ENCODE data around the gene MCF2.

The MCF2 gene

GRCh38 chrX:139585613-139586012, 122.4 kb downstream of the MCF2 start:
- no peak for DNase-seq (ENCODE audit: low spot score)

DNA sequence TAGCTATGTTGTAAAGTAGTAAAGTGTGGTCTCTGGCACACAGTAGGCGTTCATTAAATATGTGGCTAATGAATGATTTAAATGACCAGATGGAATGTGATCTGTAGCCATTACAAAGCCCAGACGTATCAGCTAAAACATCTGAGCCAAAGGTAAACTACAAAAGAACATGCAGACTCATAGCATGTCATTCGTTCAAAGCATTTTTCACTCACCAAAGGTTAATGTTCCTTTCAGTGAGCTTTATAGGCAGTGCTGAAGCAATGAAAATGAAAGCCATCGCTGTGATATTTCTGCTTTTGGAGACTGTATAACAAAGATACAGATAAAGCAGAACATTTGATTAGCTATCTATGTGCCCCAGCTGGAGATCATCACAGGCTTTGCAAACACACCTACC, 126.9 kb downstream of the MCF2 start:
- no peak for DNase-seq (ENCODE audit: low spot score)

DNA sequence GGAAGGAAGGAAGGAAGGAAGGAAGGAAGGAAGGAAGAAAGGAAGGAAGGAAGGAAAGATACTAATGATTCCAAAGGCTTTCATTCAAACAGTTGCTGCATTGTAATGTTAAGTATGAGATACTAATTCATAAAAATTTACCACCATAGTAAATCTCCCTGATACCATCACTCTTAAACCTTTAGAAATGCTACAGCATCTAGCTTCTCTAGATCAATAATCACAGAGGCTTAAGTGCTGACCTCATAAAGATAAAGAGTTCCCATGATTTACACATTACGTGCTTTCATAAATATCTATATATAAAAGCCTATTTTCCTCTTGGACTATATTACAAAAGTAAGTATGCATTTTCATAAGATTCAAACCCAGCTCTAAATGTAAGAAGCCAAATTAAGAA, 141.0 kb downstream of the MCF2 start:
- no peak for DNase-seq (ENCODE audit: low spot score)

GRCh38 chrX:139563251-139563650, 144.7 kb downstream of the MCF2 start:
- no peak for DNase-seq (ENCODE audit: low spot score)

DNA sequence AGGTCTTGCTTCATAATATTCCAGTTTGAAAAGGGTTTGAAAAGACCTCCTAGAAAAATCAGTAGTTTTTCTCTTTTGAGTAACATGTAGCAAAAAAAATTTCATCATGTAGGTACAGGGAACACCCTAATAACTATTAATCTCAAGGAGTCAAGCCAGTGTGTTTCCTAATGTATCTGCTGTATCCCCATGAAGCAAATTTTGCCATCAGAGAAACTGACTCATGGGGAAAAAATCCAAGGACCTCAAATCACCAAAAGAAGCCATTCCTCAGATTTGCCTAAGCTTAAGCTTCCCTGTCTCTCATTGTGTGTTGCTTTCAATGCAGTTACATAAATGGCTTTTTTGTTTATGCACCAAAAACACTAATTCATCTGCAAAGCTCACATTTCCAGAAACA, 147.7 kb downstream of the MCF2 start:
- DNase-seq (ENCODE audit: low spot score) = no peak

DNA sequence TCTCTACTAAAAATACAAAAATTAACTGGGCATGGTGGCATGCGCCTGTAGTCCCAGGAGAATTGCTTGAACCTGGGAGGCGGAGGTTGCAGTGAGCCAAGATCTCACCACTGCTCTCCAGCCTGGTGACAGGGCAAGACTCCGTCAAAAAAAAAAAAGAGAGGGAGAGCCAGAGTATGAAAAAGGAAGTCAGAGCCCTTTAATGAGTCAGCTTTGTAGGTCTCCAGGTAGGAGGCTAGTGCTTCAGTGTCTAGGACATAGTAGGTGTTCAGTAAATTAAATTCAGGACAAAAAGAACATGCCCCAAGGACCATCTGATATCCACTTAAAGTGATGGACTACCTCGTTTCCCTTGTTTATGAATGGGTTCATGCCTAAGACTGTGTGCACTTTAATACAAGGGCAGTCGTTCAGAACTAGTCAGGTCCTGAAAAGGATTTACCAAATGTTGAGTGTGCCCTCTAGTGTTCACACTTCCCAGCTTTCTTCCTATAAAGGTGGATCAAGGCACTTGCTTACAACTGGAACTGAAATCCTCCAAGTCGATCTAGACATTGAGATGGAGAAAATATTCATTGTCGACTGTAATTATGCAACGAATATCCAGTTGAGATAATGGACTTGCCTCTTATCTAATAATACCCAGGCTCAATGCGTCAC, 148.5 kb downstream of the MCF2 start:
- peak; percentile 14 for DNase-seq (ENCODE audit: low spot score)

GRCh38 chrX:139554991-139555675, 152.8 kb downstream of the MCF2 start:
- DNase-seq (ENCODE audit: low spot score) = no peak

- no peak for DNase-seq (ENCODE audit: low spot score)
Measured at GRCh38 chrX:139554376-139554775, 153.6 kb downstream of the MCF2 start.

GRCh38 chrX:139544591-139544990, 163.4 kb downstream of the MCF2 start:
- no peak for DNase-seq (ENCODE audit: low spot score)

DNA sequence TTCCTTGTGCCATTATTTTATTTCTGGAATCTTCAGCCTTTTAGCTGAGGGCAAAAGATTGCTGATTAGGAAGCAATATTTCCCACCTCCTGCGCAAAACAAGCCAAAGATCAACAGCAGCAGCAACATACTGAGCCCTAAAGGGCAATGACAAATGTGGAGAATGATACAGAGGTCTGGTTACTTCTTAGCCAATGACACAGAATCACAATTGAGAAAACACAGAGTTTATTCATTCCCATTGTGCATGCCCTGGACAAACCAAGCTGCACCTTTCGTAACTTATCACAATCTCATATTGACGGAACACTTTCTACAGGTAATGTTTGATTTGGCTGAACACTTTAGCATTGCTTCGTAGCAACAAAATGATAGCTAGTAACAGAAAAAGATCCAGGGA, 164.0 kb downstream of the MCF2 start:
- no peak for DNase-seq (ENCODE audit: low spot score)

GRCh38 chrX:139542652-139543051, 165.3 kb downstream of the MCF2 start:
- DNase-seq (ENCODE audit: low spot score) = no peak

DNA sequence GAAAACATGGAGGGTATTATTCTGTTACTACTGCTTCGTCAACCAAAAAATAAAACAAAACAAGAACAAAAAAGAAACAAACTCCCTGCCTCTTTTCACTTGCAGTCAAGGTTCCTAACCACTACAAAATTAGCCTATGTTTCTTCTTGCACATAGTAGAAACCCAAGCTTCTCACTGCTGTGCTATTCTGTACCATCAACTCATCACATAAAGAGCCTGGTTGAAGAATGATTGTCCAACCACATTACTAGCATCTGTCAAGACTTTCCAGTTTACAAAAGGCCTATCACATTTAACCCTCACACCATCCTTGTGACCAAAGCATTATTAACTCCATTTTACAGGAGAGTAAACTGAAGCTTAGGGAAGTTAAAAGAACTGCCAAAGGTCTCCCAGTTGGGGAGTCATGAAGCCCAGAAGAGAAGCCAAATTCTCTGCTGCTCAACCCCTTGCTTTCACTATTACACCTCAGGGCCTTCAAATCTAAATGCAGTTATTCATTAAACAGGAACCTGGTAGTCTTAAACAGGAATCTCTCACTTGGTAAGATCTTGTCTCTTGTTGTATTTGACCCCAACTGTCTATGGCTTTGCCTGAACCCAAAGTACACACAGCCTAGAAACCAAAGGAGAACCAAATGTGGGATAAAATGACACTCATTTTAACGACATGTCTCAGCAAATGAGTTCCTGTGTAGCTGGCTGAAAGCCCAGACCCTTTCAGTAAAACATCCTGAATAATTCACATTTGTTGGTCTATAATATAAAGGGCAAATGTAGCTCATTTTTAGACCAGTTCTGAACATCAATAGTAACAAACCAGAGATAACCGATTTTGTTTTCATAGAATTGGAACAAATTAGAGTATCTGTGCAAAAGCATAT, 168.8 kb downstream of the MCF2 start:
- no peak for DNase-seq (ENCODE audit: low spot score)

- DNase-seq (ENCODE audit: low spot score) = no peak
Measured at GRCh38 chrX:139533444-139533843, 174.5 kb downstream of the MCF2 start.

DNA sequence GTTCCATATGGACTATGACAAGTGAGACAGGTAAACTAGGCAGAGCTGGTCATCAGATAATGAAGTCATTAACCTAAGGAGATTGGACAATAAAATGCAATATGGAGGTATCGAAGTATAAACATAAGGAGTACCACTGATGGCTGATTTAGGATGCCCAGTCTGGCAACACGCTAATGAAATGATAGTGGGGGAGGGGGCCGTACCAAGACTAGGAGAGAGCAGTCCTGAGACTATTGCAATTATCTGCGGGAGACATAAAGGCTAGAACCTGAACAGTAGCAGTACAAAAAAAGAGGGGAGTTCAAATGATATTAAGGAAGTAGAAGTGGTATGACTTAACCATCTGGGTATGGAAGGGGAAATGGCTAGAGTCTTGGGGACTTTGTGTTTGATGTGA, 175.1 kb downstream of the MCF2 start:
- DNase-seq (ENCODE audit: low spot score) = no peak
